Neural cell (in vitro differentiated cells): ENCODE results near the gene RPS6KA3. TPM values are rescaled to one million over a fixed set of nuclear protein-coding genes. Genes with fewer than 3 reads are reported as not detected.

Experiments
- H2AFZ ChIP-seq: fragments of 200-600, 300-800 bp; sonication (generic), shearing (Covaris generic); 2 replicates; pipeline ENCODE4 v1.6.0; 2014; ENCODE audit warnings: low read depth, mild to moderate bottlenecking, antibody characterized with exemption, low read length, moderate library complexity
- H3F3A ChIP-seq: fragments of 200-600 bp; shearing (Covaris generic); 2 replicates; pipeline ENCODE4 v1.6.1; 2016; ENCODE audit warnings: mild to moderate bottlenecking, moderate library complexity, mixed read lengths, antibody characterized with exemption, low read length; ENCODE audit not compliant: insufficient read depth, poor library complexity, severe bottlenecking
- H3K27ac ChIP-seq: fragments of 200-600, 300-800 bp; sonication (generic), shearing (Covaris generic); 2 replicates; pipeline ENCODE4 v1.5.1; 2014; ENCODE audit warnings: mild to moderate bottlenecking, low read length, moderate library complexity
- H3K27me3 ChIP-seq: fragments of 300-800, 200-600 bp; sonication (generic), shearing (Covaris generic); 2 replicates; pipeline ENCODE4 v1.6.0; 2014; ENCODE audit warnings: mild to moderate bottlenecking, low read depth, low read length, moderate library complexity; ENCODE audit not compliant: insufficient read depth
- H3K36me3 ChIP-seq: fragments of 300-800, 200-600 bp; sonication (generic), shearing (Covaris generic); 2 replicates; pipeline ENCODE4 v1.5.1; 2014; ENCODE audit warnings: mild to moderate bottlenecking, antibody characterized with exemption, low read length, moderate library complexity; ENCODE audit not compliant: insufficient read depth
- H3K4me2 ChIP-seq: fragments of 300-800, 200-600 bp; sonication (generic), shearing (Covaris generic); 2 replicates; pipeline ENCODE4 v1.6.0; 2014; ENCODE audit warnings: mild to moderate bottlenecking, low read length
- H3K4me3 ChIP-seq: fragments of 300-800, 200-600 bp; sonication (generic), shearing (Covaris generic); 2 replicates; pipeline ENCODE4 v1.5.1; 2014; ENCODE audit warnings: mild to moderate bottlenecking, low read length, moderate library complexity
- H3K79me2 ChIP-seq: fragments of 200-600 bp; shearing (Covaris generic); replicated peaks from 2 replicates; pipeline ENCODE4 v1.6.0; 2014; ENCODE audit warnings: mild to moderate bottlenecking, low read length, moderate library complexity; ENCODE audit not compliant: insufficient read depth
- H3K9ac ChIP-seq: fragments of 300-800, 200-600 bp; sonication (generic), shearing (Covaris generic); 2 replicates; pipeline ENCODE4 v1.6.1; 2016; ENCODE audit warnings: mild to moderate bottlenecking, low read length, mixed read lengths
- H3K9me2 ChIP-seq: fragments of 200-600 bp; shearing (Covaris generic); 2 replicates; pipeline ENCODE4 v1.6.1; 2016; ENCODE audit warnings: mild to moderate bottlenecking, low read length, mixed read lengths; ENCODE audit not compliant: insufficient read depth
- H3K9me3 ChIP-seq: fragments of 200-600, 300-800 bp; sonication (generic), shearing (Covaris generic); 2 replicates; pipeline ENCODE4 v1.6.1; 2016; ENCODE audit warnings: mild to moderate bottlenecking, mixed run types, low read length, moderate library complexity, mixed read lengths
- H4K20me1 ChIP-seq: fragments of 200-600 bp; shearing (Covaris generic); 2 replicates; pipeline ENCODE4 v1.6.1; 2016; ENCODE audit warnings: mild to moderate bottlenecking, mixed run types; ENCODE audit not compliant: insufficient read depth
- EP300 ChIP-seq: fragments of 450-650 bp; conservative IDR thresholded peaks from 2 replicates; pipeline ENCODE4 v1.6.1; 2014; ENCODE audit warnings: antibody characterized with exemption, mild to moderate bottlenecking, moderate library complexity; ENCODE audit not compliant: poor library complexity, severe bottlenecking
- EZH2 ChIP-seq: fragments of 200-600, 300-800 bp; shearing (Covaris generic), sonication (generic); IDR thresholded peaks from 2 replicates; pipeline ENCODE4 v1.6.1; 2014; ENCODE audit warnings: antibody characterized with exemption, low read length, borderline replicate concordance, mild to moderate bottlenecking; ENCODE audit not compliant: insufficient read depth, poor library complexity, severe bottlenecking
- MXI1 ChIP-seq: fragments of 450-650 bp; conservative IDR thresholded peaks from 2 replicates; pipeline ENCODE4 v1.6.1; 2014; ENCODE audit warnings: antibody characterized with exemption, mild to moderate bottlenecking; ENCODE audit not compliant: poor library complexity, severe bottlenecking
- POLR2AphosphoS5 ChIP-seq: IDR thresholded peaks from 2 replicates; pipeline ENCODE4 v1.6.1; 2012
- RAD21 ChIP-seq: fragments of 450-650 bp; conservative IDR thresholded peaks from 2 replicates; pipeline ENCODE4 v1.6.1; 2014; ENCODE audit warnings: antibody characterized with exemption, mild to moderate bottlenecking, moderate library complexity
- SMC3 ChIP-seq: fragments of 450-650 bp; conservative IDR thresholded peaks from 2 replicates; pipeline ENCODE4 v1.6.1; 2014; ENCODE audit warnings: antibody characterized with exemption, mild to moderate bottlenecking, moderate library complexity; ENCODE audit not compliant: poor library complexity
- TAF1 ChIP-seq: IDR thresholded peaks from 2 replicates; pipeline ENCODE4 v1.6.1; 2012; ENCODE audit warnings: low read depth
- polyA plus RNA-seq: library from polyadenylated mRNA; depleted of rRNA; stranded (reverse); fragments of >200 nt; gene quantifications from 2 replicates; pipeline ENCODE4 v1.2.3, GENCODE V29; 2014
- TF ChIP-seq, protein P1 (sequence below): IDR thresholded peaks from 2 replicates; pipeline ENCODE4 v1.6.1; 2012; ENCODE audit warnings: borderline replicate concordance
- TF ChIP-seq, protein P2 (sequence below): fragments of 450-650 bp; IDR thresholded peaks from 2 replicates; pipeline ENCODE4 v1.5.1; 2014; ENCODE audit warnings: antibody characterized with exemption, mild to moderate bottlenecking, moderate library complexity; ENCODE audit not compliant: poor library complexity, severe bottlenecking

Gene RPS6KA3
- polyA plus RNA-seq, 1 donor from 2014 or later: 16.5 TPM

DNA sequence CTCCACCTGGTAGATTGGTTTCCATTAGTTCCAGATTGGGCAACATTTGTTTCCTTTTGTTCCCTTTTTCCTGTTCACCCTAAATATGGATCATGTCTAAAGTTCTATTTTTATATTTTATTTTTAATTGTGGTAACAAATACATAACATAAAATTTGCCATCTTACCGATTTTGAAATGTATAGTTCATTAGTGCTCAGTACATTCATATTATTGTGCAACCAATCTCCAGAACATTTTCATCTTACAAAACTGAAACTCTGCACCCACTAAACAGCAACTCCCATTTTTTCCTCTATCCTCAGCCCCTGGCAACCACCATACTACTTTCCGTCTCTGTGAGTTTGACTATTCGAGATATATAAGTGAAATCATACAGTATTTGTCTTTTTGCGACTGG lies 14.2 kb upstream of the RPS6KA3 start:
- H3K9ac ChIP-seq: no peak overlapping the region

DNA sequence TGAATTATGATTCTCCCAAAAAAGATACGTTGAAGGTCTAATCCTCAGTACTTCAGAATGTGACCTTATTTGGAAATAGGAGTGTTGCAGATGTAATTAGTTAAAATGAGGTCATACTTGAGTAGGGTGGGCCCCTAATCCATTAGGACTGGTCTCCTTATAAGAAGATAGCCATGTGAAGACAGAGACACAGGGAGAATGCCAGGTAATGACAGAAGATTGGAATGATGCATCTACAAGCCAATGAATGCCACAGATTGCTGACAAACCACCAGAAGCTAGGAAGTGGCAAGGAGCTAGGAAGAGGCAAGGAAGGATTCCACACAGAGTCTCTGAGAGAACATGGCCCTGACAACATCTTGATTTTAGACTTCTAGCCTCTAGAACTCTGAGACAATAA lies 7.4 kb upstream of the RPS6KA3 start:
- Histone ChIP-seq H3K4me3 (no peak overlapping the region), H3K27me3 (no peaks in the 10 kb centered on the region), H3K9ac (no peak overlapping the region), H3K4me2 (no peak overlapping the region), H3K27ac (no peak overlapping the region), H3K9me3 (no peaks in the 10 kb centered on the region), H3F3A (no peaks in the 10 kb centered on the region), H4K20me1 (no peaks in the 10 kb centered on the region), H3K79me2 (no peaks in the 10 kb centered on the region), H2AFZ (no peak overlapping the region), H3K9me2 (no peaks in the 10 kb centered on the region), H3K36me3 (no peaks in the 10 kb centered on the region)
- TF ChIP-seq, protein P1, sequence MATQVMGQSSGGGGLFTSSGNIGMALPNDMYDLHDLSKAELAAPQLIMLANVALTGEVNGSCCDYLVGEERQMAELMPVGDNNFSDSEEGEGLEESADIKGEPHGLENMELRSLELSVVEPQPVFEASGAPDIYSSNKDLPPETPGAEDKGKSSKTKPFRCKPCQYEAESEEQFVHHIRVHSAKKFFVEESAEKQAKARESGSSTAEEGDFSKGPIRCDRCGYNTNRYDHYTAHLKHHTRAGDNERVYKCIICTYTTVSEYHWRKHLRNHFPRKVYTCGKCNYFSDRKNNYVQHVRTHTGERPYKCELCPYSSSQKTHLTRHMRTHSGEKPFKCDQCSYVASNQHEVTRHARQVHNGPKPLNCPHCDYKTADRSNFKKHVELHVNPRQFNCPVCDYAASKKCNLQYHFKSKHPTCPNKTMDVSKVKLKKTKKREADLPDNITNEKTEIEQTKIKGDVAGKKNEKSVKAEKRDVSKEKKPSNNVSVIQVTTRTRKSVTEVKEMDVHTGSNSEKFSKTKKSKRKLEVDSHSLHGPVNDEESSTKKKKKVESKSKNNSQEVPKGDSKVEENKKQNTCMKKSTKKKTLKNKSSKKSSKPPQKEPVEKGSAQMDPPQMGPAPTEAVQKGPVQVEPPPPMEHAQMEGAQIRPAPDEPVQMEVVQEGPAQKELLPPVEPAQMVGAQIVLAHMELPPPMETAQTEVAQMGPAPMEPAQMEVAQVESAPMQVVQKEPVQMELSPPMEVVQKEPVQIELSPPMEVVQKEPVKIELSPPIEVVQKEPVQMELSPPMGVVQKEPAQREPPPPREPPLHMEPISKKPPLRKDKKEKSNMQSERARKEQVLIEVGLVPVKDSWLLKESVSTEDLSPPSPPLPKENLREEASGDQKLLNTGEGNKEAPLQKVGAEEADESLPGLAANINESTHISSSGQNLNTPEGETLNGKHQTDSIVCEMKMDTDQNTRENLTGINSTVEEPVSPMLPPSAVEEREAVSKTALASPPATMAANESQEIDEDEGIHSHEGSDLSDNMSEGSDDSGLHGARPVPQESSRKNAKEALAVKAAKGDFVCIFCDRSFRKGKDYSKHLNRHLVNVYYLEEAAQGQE: no peak
- TF ChIP-seq, protein P2, sequence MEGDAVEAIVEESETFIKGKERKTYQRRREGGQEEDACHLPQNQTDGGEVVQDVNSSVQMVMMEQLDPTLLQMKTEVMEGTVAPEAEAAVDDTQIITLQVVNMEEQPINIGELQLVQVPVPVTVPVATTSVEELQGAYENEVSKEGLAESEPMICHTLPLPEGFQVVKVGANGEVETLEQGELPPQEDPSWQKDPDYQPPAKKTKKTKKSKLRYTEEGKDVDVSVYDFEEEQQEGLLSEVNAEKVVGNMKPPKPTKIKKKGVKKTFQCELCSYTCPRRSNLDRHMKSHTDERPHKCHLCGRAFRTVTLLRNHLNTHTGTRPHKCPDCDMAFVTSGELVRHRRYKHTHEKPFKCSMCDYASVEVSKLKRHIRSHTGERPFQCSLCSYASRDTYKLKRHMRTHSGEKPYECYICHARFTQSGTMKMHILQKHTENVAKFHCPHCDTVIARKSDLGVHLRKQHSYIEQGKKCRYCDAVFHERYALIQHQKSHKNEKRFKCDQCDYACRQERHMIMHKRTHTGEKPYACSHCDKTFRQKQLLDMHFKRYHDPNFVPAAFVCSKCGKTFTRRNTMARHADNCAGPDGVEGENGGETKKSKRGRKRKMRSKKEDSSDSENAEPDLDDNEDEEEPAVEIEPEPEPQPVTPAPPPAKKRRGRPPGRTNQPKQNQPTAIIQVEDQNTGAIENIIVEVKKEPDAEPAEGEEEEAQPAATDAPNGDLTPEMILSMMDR: no peak
- no peak for TF ChIP-seq MXI1
- no peak for TF ChIP-seq EP300
- TF ChIP-seq SMC3: no peak
- TF ChIP-seq RAD21: no peak
- TF ChIP-seq TAF1: no peak
- no peak for TF ChIP-seq EZH2
- no peak for TF ChIP-seq POLR2AphosphoS5

More for the DNA sequence above, 14.2 kb upstream of the RPS6KA3 start:
- no peaks in the 10 kb centered on the region for H4K20me1 ChIP-seq
- no peaks in the 10 kb centered on the region for H3F3A ChIP-seq
- H3K79me2 ChIP-seq: no peaks in the 10 kb centered on the region
- H3K27me3 ChIP-seq: no peaks in the 10 kb centered on the region
- TF ChIP-seq EP300: no peak
- TF ChIP-seq POLR2AphosphoS5: no peak
- no peak for TF ChIP-seq TAF1
- no peak for TF ChIP-seq MXI1
- TF ChIP-seq EZH2: no peak
- TF ChIP-seq RAD21: no peak
- TF ChIP-seq, protein P1: no peak
- TF ChIP-seq SMC3: no peak
- TF ChIP-seq, protein P2: no peak
- H3K9me3 ChIP-seq: no peaks in the 10 kb centered on the region
- H3K4me2 ChIP-seq: no peak overlapping the region
- H2AFZ ChIP-seq: no peak overlapping the region
- H3K9me2 ChIP-seq: no peaks in the 10 kb centered on the region
- no peak overlapping the region for H3K4me3 ChIP-seq
- H3K36me3 ChIP-seq: no peaks in the 10 kb centered on the region
- H3K27ac ChIP-seq: no peak overlapping the region
